Prostate gland (tissue), 2 donors: ENCODE measurements around the gene RING1. TPM values are rescaled to one million over a fixed set of nuclear protein-coding genes. Genes with fewer than 3 reads are reported as not detected.

Experiments used
- DNase-seq: peaks from one replicate; pipeline ENCODE4 v3.0.0-alpha.2; 2019; ENCODE audit warnings: low spot score
- H3K27ac ChIP-seq, 2 donors: fragments of 200-600 bp; sonication (generic); 2 replicates each; pipeline ENCODE4 v1.5.1; 2017 to 2019
- H3K27me3 ChIP-seq: fragments of 200-600 bp; sonication (generic); replicated peaks from 2 replicates; pipeline ENCODE4 v1.5.1; 2019; ENCODE audit not compliant: insufficient read depth
- H3K36me3 ChIP-seq, 2 donors: fragments of 200-600 bp; sonication (generic); 1 replicate in 1 of 2; 2 replicates in 1 of 2; pipeline versions ENCODE4 v1.5.1 to v1.8.1; 2017 to 2019
- H3K4me1 ChIP-seq: fragments of 200-600 bp; sonication (generic); replicated peaks from 2 replicates; pipeline ENCODE4 v1.5.1; 2019
- H3K4me3 ChIP-seq, 2 donors: fragments of 200-600 bp; sonication (generic); 2 replicates each; pipeline ENCODE4 v1.5.1; 2017 to 2019
- H3K9me3 ChIP-seq: fragments of 200-600 bp; sonication (generic); 2 replicates; pipeline ENCODE4 v1.5.1; 2017
- CTCF ChIP-seq, 4 experiments: fragments of 200-600 bp in 2 of 4; fragments of 450-650 bp in 2 of 4; sonication (generic) in 2 of 4; IDR thresholded peaks; 1 replicate in 3 of 4; 2 replicates in 1 of 4; pipeline ENCODE4 v1.5.1; 2016 to 2019; ENCODE audit warnings: antibody characterized with exemption in 4 of 4, mild to moderate bottlenecking in 2 of 4, moderate library complexity in 2 of 4
- POLR2A ChIP-seq: fragments of 450-650 bp; IDR thresholded peaks from one replicate; pipeline ENCODE4 v1.6.1; 2016; ENCODE audit warnings: antibody characterized with exemption, mild to moderate bottlenecking
- POLR2AphosphoS5 ChIP-seq: sonication (generic); formaldehyde crosslinking; IDR thresholded peaks from one replicate; pipeline ENCODE4 v1.6.1; 2017; ENCODE audit warnings: antibody characterized with exemption
- WGBS: methylation state at CpG from one replicate; pipeline ENCODE4 v1.1.5; 2018; 5-methylcytosine and 5-hydroxymethylcytosine counted together
- intact Hi-C: fragments of 100-400 bp; cut with DNase I; formaldehyde crosslinking; loops from one replicate; pipeline ENCODE4 v1.14.2; 2022
- total RNA-seq, 2 donors: library from RNA; depleted of rRNA; stranded (reverse); fragments of >200 nt; gene quantifications; one replicate each; pipeline ENCODE4 v1.1.0, GENCODE V29; 2016

Gene RING1
- total RNA-seq, 2 donors from 2014 or later = 23.9 to 30.8 TPM

- intact Hi-C loops = loop anchor here (2.0 kb wide), 1 partner anchor 48 kb away; no protein-coding TSS in a partner anchor
- peak overlapping the region; percentile 84 for H3K4me3 ChIP-seq
- TF ChIP-seq POLR2AphosphoS5 = no peak
- no peak for TF ChIP-seq CTCF (IDR thresholded peaks at IDR 0.05)
- no peak for TF ChIP-seq POLR2A
- H3K4me1 ChIP-seq = peaks cover 6% of the 10 kb centered on the region
- H3K9me3 ChIP-seq = no peaks in the 10 kb centered on the region
- H3K27me3 ChIP-seq = no peaks in the 10 kb centered on the region
- WGBS = 3% methylated on average over 12 of the region's 14 CpGs
- peaks cover 0 to 6% of the 10 kb centered on the region in 2 donors for H3K36me3 ChIP-seq
- DNase-seq = no peak
- H3K27ac ChIP-seq = peak overlapping the region; percentile 96
These were observed 7.2 kb upstream of the RING1 start for GRCh38 chr6:33201147-33201545.

- DNase-seq = no peak
- Histone ChIP-seq H3K4me3 (peak overlapping the region; percentile 84), H3K4me1 (peaks cover 6% of the 10 kb centered on the region), H3K9me3 (no peaks in the 10 kb centered on the region), H3K36me3 (peaks cover 0 to 6% of the 10 kb centered on the region in 2 donors), H3K27me3 (no peaks in the 10 kb centered on the region), H3K27ac (peak overlapping the region; percentile 96)
- no peak for TF ChIP-seq CTCF (IDR thresholded peaks at IDR 0.05)
- TF ChIP-seq POLR2AphosphoS5 = no peak
- intact Hi-C loops = loop anchor here (2.0 kb wide), 1 partner anchor 47 kb away; no protein-coding TSS in a partner anchor
- WGBS = 81% methylated on average over 6 of the region's 6 CpGs
These were observed 6.4 kb upstream of the RING1 start for GRCh38 chr6:33201935-33202334.

GRCh38 chr6:33202799-33203198 lies 5.5 kb upstream of the RING1 start:
- peaks cover 6% of the 10 kb centered on the region for H3K4me1 ChIP-seq
- no peaks in the 10 kb centered on the region for H3K9me3 ChIP-seq
- TF ChIP-seq POLR2AphosphoS5 (no peak), CTCF (IDR thresholded peaks at IDR 0.05) (no peak), POLR2A (no peak)
- 86% methylated on average over 6 of the region's 6 CpGs for WGBS
- peaks cover 0 to 6% of the 10 kb centered on the region in 2 donors for H3K36me3 ChIP-seq
- no peaks in the 10 kb centered on the region for H3K27me3 ChIP-seq
- H3K27ac ChIP-seq = no peak overlapping the region
- intact Hi-C loops = no loop called here
- DNase-seq = no peak
- no peak overlapping the region for H3K4me3 ChIP-seq

GRCh38 chr6:33203443-33204164 lies 4.7 kb upstream of the RING1 start:
- Histone ChIP-seq H3K27ac (no peak overlapping the region), H3K9me3 (no peaks in the 10 kb centered on the region), H3K4me3 (no peak overlapping the region), H3K4me1 (peaks cover 6% of the 10 kb centered on the region), H3K36me3 (peaks cover 0 to 6% of the 10 kb centered on the region in 2 donors), H3K27me3 (no peaks in the 10 kb centered on the region)
- WGBS = 89% methylated on average over 7 of the region's 7 CpGs
- no peak for DNase-seq
- TF ChIP-seq CTCF (IDR thresholded peaks at IDR 0.05) (no peak), POLR2A (no peak), POLR2AphosphoS5 (no peak)
- intact Hi-C loops = no loop called here

- Histone ChIP-seq H3K27me3 (no peaks in the 10 kb centered on the region), H3K36me3 (peaks cover 0 to 6% of the 10 kb centered on the region in 2 donors), H3K4me1 (peaks cover 6% of the 10 kb centered on the region), H3K27ac (peak overlapping the region in 1 of 2 donors; percentile 58), H3K4me3 (peak overlapping the region in 1 of 2 donors; percentile 63), H3K9me3 (no peaks in the 10 kb centered on the region)
- TF ChIP-seq POLR2AphosphoS5 (no peak), CTCF (IDR thresholded peaks at IDR 0.05) (no peak), POLR2A (no peak)
- WGBS = 4% methylated on average over 4 of the region's 4 CpGs
- DNase-seq = no peak
- intact Hi-C loops = no loop called here
These were observed 4.2 kb upstream of the RING1 start for GRCh38 chr6:33204165-33204414.
